Left colon (tissue), 2 donors: ENCODE data around the gene C5AR1. TPM values are rescaled to one million over a fixed set of nuclear protein-coding genes. Genes with fewer than 3 reads are reported as not detected.
"Not testable (repeated sequence)": the region's sequence is repeated elsewhere in the genome, so short reads cannot be mapped to it uniquely, and the experiment has no call there.

Source experiments
- ATAC-seq: fragments of 200-7000 bp; cut with Tn5 transposase; one replicate; pipeline ENCODE4 v1.9.1; 2020; ENCODE audit warnings: mild to moderate bottlenecking, moderate library complexity
- DNase-seq, 2 donors: peaks; one replicate each; pipeline ENCODE4 v3.0.0-alpha.2; 2020
- intact Hi-C, 2 donors: fragments of 100-400 bp; cut with DNase I in 1 of 2; cut with micrococcal nuclease in 1 of 2; formaldehyde crosslinking; loops; one replicate each; pipeline versions ENCODE4 v1.11.2 to v1.14.0; 2022; cut with DNase I, micrococcal nuclease
- total RNA-seq, 2 donors: library from RNA; stranded (reverse); fragmentation: NEBNext Ultra II Directional; extraction: Animal tissue kit (Norgen Biotek cat#: 25700); gene quantifications; one replicate each; pipeline ENCODE4 v1.2.1, GENCODE V29; 2021
- donor health status: DM: no; HTN: no; CAD: no.
- donor health status: DM: yes; HTN: yes; CAD: no.

The C5AR1 gene
- total RNA-seq, 2 donors from 2014 or later, result 5.0 to 8.8 TPM

DNA sequence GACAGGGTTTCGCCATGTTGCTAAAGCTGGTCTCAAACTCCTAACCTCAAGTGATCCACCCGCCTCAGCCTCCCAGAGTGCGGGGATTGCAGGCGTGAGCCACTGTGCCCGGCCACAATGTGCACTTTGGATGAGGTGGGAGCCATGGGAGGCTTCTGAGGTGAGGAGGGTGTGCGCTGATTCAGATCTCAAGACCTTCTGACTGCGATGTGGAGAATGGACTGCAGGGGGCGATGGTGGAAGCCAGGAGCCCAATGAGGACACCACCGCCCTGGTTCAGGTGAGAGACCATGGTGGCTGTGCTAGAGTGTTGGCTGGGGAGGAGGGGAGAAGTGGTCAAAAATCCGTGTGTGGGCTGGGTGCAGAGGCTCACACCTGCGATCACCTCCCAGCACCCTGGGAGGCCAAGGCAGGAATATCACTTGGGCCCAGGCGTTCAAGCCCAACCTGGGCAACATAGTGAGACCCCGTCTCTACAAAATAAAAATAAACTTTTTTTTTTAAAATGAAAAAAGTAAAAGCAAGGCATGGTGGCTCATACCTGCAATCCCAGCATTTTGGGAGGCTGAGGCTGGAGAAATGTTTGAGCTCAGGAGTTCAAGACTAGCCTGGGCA, 29.4 kb upstream of the C5AR1 start:
- ATAC-seq (peak; percentile 27), DNase-seq (no peak)
- intact Hi-C loops, result no loop called here

DNA sequence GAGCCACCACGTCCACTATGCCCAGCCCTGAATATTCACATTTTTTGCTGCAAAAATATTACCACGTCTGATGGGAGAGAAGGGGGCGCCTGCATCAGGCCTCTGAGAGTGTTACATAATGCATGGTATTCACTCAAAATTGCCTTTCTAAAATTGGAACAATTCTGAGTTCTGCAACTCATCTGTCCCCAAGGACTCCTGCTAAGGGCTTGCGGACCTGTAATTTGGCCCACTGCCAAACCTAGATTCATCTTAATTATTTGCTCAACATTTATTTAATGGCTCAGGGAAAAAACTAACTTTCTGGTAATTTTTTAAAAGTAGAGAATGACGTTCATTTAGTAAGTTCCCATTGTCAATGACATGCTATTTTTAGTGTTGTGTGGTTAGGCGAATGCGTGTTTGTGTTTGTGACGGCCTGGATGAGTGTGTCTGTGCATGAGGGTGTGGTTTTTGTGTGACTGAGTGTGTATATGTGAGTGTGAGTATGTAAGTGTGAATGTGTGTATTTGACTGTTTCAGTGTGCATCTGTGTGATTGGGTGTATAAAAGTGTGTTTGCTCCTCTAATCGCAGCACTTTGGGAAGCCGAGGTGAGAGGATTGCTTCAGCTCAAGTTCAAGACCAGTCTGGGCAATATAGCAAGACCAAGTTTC, 26.1 kb upstream of the C5AR1 start:
- no peak for DNase-seq
- ATAC-seq, result no peak
- intact Hi-C loops, result no loop called here

DNA sequence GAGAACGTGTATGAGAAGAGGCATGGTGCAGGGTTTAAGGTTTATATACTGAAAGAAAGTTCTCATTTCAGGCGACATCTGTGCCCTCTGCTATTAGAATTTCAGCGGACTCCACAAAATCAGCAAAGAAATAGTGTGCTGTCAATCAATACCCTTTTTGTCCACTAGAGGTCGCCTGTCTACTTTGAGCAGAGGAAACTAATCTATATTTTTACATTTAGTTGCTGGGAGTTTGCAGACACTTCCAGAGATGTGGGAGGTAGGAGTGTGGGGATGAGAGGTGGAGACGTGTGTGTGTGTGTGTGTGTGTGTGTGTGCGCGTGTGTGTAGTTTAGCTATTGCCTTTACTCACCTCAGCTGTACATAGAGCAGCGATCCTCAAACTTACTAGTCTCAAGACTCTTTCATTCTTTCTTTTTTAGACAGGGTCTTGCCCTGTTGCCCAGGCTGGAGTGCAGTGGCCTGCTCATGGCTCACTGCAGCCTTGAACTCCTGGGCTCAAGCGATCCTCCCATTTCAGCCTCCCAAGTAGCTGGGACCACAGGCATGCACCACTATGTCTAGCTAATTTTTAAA, 25.2 kb upstream of the C5AR1 start:
- DNase-seq, result no peak
- intact Hi-C loops, result no loop called here
- ATAC-seq, result peak; percentile 46

GRCh38 chr19:47296036-47296435, 13.6 kb upstream of the C5AR1 start:
- ATAC-seq (peak; percentile 95), DNase-seq (peak; percentile 64 to 80)
- intact Hi-C loops, result loop anchor here in 1 of 2 donors (10.0 kb wide), 1 partner anchor 129 kb away; no protein-coding TSS in a partner anchor

- ATAC-seq, DNase-seq: not testable (repeated sequence)
- intact Hi-C loops, result loop anchor here in 1 of 2 donors (10.0 kb wide), 1 partner anchor 94 kb away; no protein-coding TSS in a partner anchor
Measured at GRCh38 chr19:47300867-47301266, 8.8 kb upstream of the C5AR1 start.

DNA sequence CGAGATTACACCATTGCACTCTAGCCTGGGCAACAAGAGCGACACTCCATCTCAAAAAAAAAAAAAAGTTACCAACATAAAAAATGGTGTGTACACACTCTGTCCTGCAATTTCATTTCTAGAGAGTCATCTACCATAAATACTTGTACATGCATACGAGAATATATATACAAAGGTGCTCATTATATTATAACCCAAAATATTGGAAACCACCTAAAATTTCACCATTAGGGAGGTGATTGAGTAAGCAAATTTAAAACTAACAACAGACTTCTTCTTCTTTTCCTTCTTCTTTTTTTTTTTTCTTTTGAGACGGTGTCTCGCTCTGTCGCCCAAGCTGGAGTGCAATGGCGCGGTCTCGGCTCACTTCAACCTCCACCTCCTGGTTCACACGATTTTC, 7.4 kb upstream of the C5AR1 start:
- intact Hi-C loops, result loop anchor here in 1 of 2 donors (10.0 kb wide), 1 partner anchor 93 kb away; no protein-coding TSS in a partner anchor
- no peak for ATAC-seq

DNA sequence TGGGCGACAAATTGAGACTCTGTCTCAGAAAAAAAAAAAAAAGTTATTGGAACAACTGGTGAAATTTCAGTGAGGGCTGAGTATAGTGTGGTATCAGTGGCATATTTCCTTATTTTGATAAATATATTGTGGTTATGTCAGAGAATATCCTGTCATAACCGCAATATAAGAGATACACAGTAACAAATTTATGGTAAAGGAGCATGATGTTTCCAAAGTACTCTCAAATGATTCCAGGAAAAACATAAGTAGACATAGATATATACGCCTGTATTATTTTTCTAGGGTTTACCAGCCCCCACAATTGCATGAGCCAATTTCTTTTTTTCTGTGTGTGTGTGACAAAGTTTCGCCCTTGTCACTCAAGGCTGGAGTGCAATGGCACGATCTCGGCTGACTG, 5.7 kb upstream of the C5AR1 start:
- no peak for DNase-seq
- ATAC-seq, result no peak
- intact Hi-C loops, result loop anchor here in 1 of 2 donors (10.0 kb wide), 1 partner anchor 91 kb away; no protein-coding TSS in a partner anchor

More for the DNA sequence above, 7.4 kb upstream of the C5AR1 start:
- DNase-seq, result no peak

DNA sequence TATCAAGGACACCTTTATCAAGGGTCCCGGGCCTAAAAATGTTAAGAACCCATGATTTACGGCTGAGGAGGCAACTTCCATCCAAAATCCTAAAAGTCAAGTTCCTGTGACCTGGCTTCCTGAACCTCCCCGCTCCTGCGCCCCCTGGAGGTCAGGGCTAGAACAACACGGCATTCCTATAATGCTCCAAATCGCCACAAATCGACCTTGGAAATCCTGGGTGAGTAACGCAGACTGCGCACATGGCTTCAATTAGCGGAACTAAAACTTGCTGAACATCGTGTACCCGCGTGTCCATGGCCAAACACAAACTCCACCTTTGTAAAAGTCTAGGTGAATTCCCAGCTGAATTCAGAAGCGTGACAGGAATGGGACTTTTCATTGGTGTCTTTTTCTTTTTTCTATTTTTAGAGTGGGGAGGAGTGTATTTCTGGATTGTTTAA, 4.3 kb upstream of the C5AR1 start:
- ATAC-seq (peak; percentile 49), DNase-seq (peak; percentile 48 to 68)
- intact Hi-C loops, result loop anchor here in 1 of 2 donors (10.0 kb wide), 1 partner anchor 89 kb away; no protein-coding TSS in a partner anchor

GRCh38 chr19:47306303-47306702, 3.4 kb upstream of the C5AR1 start:
- DNase-seq, result no peak
- ATAC-seq, result no peak
- intact Hi-C loops, result loop anchor here in 1 of 2 donors (10.0 kb wide), 1 partner anchor 88 kb away; no protein-coding TSS in a partner anchor

DNA sequence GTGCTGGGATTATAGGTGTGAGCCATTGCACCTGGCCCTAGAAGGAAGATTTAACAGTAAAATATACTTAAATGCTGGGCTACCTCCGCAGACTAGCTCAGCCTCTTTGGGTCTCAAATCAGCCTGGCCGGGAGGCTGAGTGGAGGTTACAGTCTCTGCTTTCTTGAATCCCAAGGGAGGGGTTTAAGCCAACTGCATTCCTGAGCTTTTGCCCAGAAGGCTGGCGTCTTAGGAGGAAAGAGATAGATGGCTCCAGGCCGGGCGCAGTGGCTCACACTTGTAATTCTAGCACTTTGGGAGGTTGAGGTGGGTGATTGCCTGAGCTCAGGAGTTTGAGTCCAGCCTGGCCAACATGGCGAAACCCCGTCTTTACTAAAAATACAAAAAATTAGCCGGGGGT, 623 bp upstream of the C5AR1 start:
- intact Hi-C loops, result loop anchor here in 1 of 2 donors (10.0 kb wide), 1 partner anchor 86 kb away; no protein-coding TSS in a partner anchor
- ATAC-seq (no peak), DNase-seq (no peak)

GRCh38 chr19:47310323-47310722, 662 bp downstream of the C5AR1 start:
- ATAC-seq, result no peak
- DNase-seq, result no peak
- intact Hi-C loops, result no loop called here

- DNase-seq (peak in 1 of 2 donors; percentile 26), ATAC-seq (no peak)
- intact Hi-C loops, result no loop called here
Measured at GRCh38 chr19:47310819-47311218, 1.2 kb downstream of the C5AR1 start.

GRCh38 chr19:47312366-47313006, 2.8 kb downstream of the C5AR1 start:
- no peak for ATAC-seq
- intact Hi-C loops, result no loop called here

DNA sequence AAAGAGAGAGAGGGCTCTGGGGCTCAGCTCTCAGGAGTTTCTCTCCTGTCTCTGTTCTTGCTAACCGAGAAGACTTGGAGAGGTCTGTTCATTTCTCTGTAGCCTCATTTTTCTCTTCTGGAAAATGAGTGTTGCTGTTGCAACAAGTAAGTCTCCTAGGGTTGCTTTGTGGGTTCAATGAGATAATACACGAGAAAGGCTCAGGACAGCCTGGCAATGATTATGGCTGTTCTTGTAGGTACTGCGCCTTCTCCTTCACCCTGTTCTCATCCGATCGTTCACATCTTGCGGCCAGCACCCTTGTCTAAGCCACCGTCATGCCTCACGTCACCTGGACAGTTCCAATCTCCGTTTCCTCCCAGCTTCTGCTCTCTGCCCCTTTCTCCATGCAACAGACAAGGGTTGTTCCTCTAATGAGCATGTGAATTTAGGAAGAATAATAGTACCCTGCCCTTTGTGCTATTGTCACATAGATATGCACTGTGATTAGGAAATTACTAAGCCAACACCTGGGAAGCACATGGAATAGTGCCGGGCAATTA, 4.2 kb downstream of the C5AR1 start:
- DNase-seq, result no peak
- intact Hi-C loops, result no loop called here
- ATAC-seq, result no peak

More at GRCh38 chr19:47312366-47313006, 2.8 kb downstream of the C5AR1 start:
- no peak for DNase-seq

GRCh38 chr19:47315125-47315821, 5.6 kb downstream of the C5AR1 start:
- ATAC-seq, result peak; percentile 46
- peak in 1 of 2 donors; percentile 47 for DNase-seq
- intact Hi-C loops, result no loop called here

- no peak for ATAC-seq
- no peak for DNase-seq
- intact Hi-C loops, result no loop called here
Measured at GRCh38 chr19:47316513-47316912, 6.9 kb downstream of the C5AR1 start.

GRCh38 chr19:47319923-47320871, 10.5 kb downstream of the C5AR1 start:
- DNase-seq (no peak), ATAC-seq (no peak)
- intact Hi-C loops, result no loop called here
